ENCODE data around the gene OSCAR. TPM values are rescaled to one million over a fixed set of nuclear protein-coding genes. Genes with fewer than 3 reads are reported as not detected.
A peak's percentile ranks its signal among the peaks of the same experiment; 100 is the strongest.

Gene OSCAR
- under 1 TPM in 1 of 6 donors, not detected in 5; 0.73 TPM for polyA plus RNA-seq (ENCODE audit: low read depth in 6 of 6)

DNA sequence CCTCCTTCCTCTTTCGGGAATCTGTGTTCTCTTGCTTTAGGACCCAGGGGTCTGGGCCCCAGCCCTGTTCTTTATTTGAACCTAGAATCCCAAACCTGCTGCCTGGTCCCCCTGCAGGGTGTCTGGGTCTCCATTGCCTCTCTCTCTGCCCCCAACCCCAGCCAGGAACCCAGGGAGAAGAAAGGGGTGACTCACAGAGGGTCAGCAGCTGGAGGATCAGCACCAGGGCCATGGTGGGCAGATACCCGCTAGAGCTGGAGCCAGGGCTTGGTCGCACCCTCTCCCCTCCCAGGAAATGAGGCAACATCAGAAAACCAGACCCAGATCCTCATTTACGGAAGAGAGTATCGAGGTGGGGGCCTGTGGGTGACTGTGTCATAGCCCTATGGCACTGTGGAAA lies at the start of gene OSCAR:
Gene OSCAR (minus strand): TSS at position 243 of the 400 bp plus-strand sequence. CDS start 11 bp downstream, at position 232.
- Mint-ChIP-seq H3K9me3 (no peaks in the 10 kb centered on the region), H3K27ac (peak within 1 kb of the TSS in 3 of 6 donors; percentile 64 to 78 (median 71)), H3K4me1 (peaks cover 28 to 43% (median 31%) of the 10 kb centered on the region in 3 donors), H3K4me3 (peak within 1 kb of the TSS in 7 of 8 donors; percentile 50 to 98 (median 63)), H3K27me3 (peaks cover 5 to 14% (median 13%) of the 10 kb centered on the region in 3 donors), H3K36me3 (peaks cover 0 to 11% of the 10 kb centered on the region in 2 donors)
- no peak for ATAC-seq (ENCODE audit: low read depth in 2 of 2)
- no peak for DNase-seq

GRCh38 chr19:54149021-54149812 lies 48.6 kb upstream of the OSCAR start:
- Mint-ChIP-seq H3K4me3 (no peak overlapping the region), H3K27ac (peak overlapping the region in 2 of 6 donors; percentile 78 to 87), H3K36me3 (peaks cover 6 to 48% of the 10 kb centered on the region in 2 donors), H3K4me1 (peaks cover 2 to 20% (median 19%) of the 10 kb centered on the region in 3 donors), H3K27me3 (no peaks in the 10 kb centered on the region), H3K9me3 (no peaks in the 10 kb centered on the region)
- no peak for DNase-seq
- ATAC-seq (ENCODE audit: low read depth in 2 of 2): no peak

GRCh38 chr19:54148158-54148557 lies 47.6 kb upstream of the OSCAR start:
- DNase-seq (no peak), ATAC-seq (ENCODE audit: low read depth in 2 of 2) (no peak)
- H3K4me1 Mint-ChIP-seq: peaks cover 2 to 26% (median 18%) of the 10 kb centered on the region in 3 donors
- no peaks in the 10 kb centered on the region for H3K9me3 Mint-ChIP-seq
- H3K36me3 Mint-ChIP-seq: peaks cover 6 to 51% of the 10 kb centered on the region in 2 donors
- no peak overlapping the region for H3K4me3 Mint-ChIP-seq
- no peaks in the 10 kb centered on the region for H3K27me3 Mint-ChIP-seq
- no peak overlapping the region for H3K27ac Mint-ChIP-seq

DNA sequence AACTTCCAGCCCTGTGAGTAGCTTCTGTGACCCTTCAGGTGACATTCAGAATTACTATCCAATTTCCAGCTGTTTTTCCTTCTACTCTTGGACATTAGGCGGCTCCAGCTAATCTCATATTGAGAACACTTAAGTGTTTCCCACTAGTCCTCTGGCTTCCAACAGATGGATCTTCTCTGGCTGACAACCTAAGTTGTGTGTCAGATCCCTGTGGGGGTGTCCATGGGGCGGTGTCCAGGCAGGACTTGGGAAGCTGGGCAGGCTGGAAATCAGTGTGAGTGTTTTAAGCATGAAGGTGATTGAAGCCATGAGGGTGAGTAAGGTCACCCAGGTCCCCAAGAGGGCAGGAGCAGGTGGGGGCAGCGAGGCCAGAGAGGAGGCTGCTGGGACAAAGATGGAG lies 47.1 kb upstream of the OSCAR start:
- Mint-ChIP-seq H3K4me1 (peaks cover 2 to 29% (median 18%) of the 10 kb centered on the region in 3 donors), H3K27me3 (no peaks in the 10 kb centered on the region), H3K36me3 (peaks cover 6 to 51% of the 10 kb centered on the region in 2 donors), H3K9me3 (no peaks in the 10 kb centered on the region), H3K4me3 (no peak overlapping the region), H3K27ac (no peak overlapping the region)
- ATAC-seq (ENCODE audit: low read depth in 2 of 2) (no peak), DNase-seq (no peak)

DNA sequence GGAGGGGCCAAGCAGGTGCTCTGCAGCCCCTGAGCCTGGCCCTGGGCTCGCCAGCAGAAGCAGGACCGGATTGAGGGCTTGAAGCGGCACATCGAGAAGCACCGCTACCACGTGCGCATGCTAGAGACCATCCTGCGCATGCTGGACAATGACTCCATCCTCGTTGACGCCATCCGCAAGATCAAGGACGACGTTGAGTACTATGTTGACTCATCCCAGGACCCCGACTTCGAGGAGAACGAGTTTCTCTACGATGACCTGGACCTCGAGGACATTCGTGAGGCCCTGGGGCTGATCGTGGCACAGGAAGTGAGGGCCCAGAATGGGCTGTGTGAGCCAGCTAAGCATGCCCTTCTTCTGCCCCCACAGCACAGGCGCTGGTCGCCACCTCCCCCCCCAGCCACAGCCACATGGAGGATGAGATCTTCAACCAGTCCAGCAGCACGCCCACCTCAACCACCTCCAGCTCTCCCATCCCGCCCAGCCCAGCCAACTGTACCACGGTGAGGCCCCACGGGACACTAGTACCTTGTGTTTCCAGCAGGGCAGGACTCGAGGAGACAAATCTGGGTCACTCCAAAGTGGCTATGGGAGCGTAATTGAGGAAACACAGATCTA lies 45.0 kb upstream of the OSCAR start:
- Mint-ChIP-seq H3K27me3 (no peaks in the 10 kb centered on the region), H3K4me3 (no peak overlapping the region), H3K27ac (peak overlapping the region in 1 of 6 donors; percentile 86), H3K4me1 (peaks cover 10 to 43% (median 29%) of the 10 kb centered on the region in 3 donors), H3K9me3 (no peaks in the 10 kb centered on the region), H3K36me3 (peaks cover 6 to 51% of the 10 kb centered on the region in 2 donors)
- ATAC-seq (ENCODE audit: low read depth in 2 of 2) (no peak), DNase-seq (no peak)

GRCh38 chr19:54142166-54142780 lies 41.7 kb upstream of the OSCAR start:
- peak overlapping the region in 4 of 6 donors; percentile 6 to 57 (median 20) for H3K27ac Mint-ChIP-seq
- DNase-seq (no peak), ATAC-seq (ENCODE audit: low read depth in 2 of 2) (no peak)
- H3K4me1 Mint-ChIP-seq: peaks cover 30 to 53% (median 43%) of the 10 kb centered on the region in 3 donors
- H3K4me3 Mint-ChIP-seq: peak overlapping the region in 3 of 8 donors; percentile 62 to 88 (median 84)
- no peaks in the 10 kb centered on the region for H3K27me3 Mint-ChIP-seq
- H3K36me3 Mint-ChIP-seq: peaks cover 6 to 42% of the 10 kb centered on the region in 2 donors
- H3K9me3 Mint-ChIP-seq: no peaks in the 10 kb centered on the region

- Mint-ChIP-seq H3K36me3 (peaks cover 6 to 33% of the 10 kb centered on the region in 2 donors), H3K27me3 (no peaks in the 10 kb centered on the region), H3K4me1 (peaks cover 35 to 58% (median 49%) of the 10 kb centered on the region in 3 donors), H3K27ac (peak overlapping the region in 1 of 6 donors; percentile 6), H3K9me3 (no peaks in the 10 kb centered on the region), H3K4me3 (peak overlapping the region in 2 of 8 donors; percentile 84 to 88)
- ATAC-seq (ENCODE audit: low read depth in 2 of 2): no peak
- DNase-seq: no peak
Observed at GRCh38 chr19:54141356-54141755, 40.8 kb upstream of the OSCAR start.

- DNase-seq: no peak
Observed at GRCh38 chr19:54138489-54139256, 38.1 kb upstream of the OSCAR start.

GRCh38 chr19:54137699-54138488 lies 37.3 kb upstream of the OSCAR start, which contains the start of gene CNOT3:
TSS of gene CNOT3 (plus strand) at chr19:54137762. CDS start at chr19:54142979, 5,217 bp downstream.
- H3K36me3 Mint-ChIP-seq: peaks cover 0 to 8% of the 10 kb centered on the region in 2 donors
- H3K4me1 Mint-ChIP-seq: peaks cover 46 to 51% (median 49%) of the 10 kb centered on the region in 3 donors
- H3K4me3 Mint-ChIP-seq: peak within 1 kb of the TSS; percentile 83 to 96 (median 90)
- peak; percentile 20 for DNase-seq
- H3K27me3 Mint-ChIP-seq: no peaks in the 10 kb centered on the region
- H3K9me3 Mint-ChIP-seq: no peaks in the 10 kb centered on the region
- H3K27ac Mint-ChIP-seq: peak within 1 kb of the TSS; percentile 80 to 99 (median 95)
- ATAC-seq (ENCODE audit: low read depth in 2 of 2): no peak

More at GRCh38 chr19:54138489-54139256, 38.1 kb upstream of the OSCAR start:
- ATAC-seq (ENCODE audit: low read depth in 2 of 2): no peak
- Mint-ChIP-seq H3K9me3 (no peaks in the 10 kb centered on the region), H3K4me3 (peak overlapping the region; percentile 83 to 95 (median 89)), H3K27ac (peak overlapping the region; percentile 70 to 99 (median 94)), H3K4me1 (peaks cover 46 to 56% (median 51%) of the 10 kb centered on the region in 3 donors), H3K36me3 (peaks cover 0 to 16% of the 10 kb centered on the region in 2 donors), H3K27me3 (no peaks in the 10 kb centered on the region)

DNA sequence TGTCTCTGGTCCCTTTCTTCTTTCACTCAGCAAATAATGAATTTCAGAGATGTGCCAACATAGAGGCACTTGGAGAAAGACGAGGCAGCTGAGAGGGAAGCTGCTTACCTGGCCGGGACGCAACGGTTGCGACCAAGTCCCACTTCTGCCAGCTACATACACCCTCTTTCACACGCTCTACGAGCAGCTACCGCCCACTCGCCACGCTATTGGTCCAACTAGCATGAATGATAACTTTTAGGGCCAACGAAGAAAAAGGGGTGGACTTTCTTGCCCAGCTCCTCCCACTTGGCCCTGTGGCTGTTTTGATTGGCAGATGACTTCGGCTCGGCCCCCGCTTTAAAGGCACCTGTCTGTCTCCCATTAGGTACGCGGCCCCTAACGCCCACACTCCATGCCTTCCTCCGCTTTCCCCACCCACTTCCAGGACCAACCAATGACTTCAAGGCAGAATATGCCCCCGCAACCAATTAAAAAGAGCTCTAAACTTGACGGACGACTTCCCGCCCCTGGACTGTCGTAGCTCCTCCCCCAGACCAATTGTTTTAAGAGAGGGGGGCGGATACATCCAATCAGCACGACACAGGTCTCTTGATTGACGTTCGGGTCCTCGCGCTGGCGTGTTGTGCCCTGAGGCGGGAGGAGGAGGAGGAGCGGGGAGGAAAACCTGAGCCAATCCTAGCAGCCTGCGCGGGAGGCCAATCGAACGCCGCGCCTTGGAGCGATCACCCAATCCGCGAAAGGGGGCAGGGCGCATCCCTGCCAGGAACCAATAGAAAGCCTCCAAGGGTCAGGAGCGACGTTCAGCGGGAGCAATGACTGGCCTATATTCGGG lies 36.5 kb upstream of the OSCAR start:
- peaks cover 42 to 50% (median 45%) of the 10 kb centered on the region in 3 donors for H3K4me1 Mint-ChIP-seq
- ATAC-seq (ENCODE audit: low read depth in 2 of 2): peak; percentile 75 to 76
- H3K4me3 Mint-ChIP-seq: peak overlapping the region; percentile 83 to 96 (median 90)

DNA sequence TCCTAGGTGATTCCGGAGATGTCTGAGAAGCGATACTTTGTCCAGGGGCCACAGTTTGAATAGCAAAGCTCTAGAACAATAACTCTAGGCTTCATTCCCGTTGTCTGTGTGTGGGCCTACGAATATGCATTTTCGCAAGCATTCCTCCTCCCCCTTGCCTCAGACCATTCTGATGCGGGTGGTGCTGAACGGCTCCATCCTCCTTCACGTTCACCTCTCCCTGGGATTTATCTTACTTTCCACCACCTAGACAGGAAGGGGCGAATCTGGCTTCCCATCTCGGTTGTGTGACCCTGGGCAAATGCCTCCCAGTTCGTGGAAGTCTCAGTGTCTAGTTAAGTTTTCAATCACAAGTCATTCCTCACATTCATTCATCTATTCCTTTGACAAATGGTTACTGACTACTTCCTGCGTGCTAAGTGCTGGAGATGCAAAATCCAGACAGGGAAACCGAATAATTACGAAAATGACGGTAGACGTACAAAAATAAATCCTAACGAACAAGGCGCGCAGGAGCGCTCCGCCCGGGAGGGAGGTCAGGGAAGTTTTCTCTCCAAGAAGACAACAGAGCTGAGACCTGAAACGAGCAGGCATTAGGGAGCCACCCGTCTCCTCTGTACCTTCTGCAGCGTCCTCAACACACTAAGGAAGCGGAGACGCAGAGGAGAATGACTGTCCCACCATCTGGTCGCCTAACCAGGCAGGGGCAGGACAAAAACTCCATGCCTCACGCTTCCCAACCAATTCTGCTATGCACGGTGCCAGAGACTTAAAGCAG lies 35.7 kb upstream of the OSCAR start:
- H3K27me3 Mint-ChIP-seq: no peaks in the 10 kb centered on the region
- H3K4me1 Mint-ChIP-seq: peaks cover 37 to 45% (median 41%) of the 10 kb centered on the region in 3 donors
- H3K9me3 Mint-ChIP-seq: no peaks in the 10 kb centered on the region
- peaks cover 0 to 8% of the 10 kb centered on the region in 2 donors for H3K36me3 Mint-ChIP-seq
- ATAC-seq (ENCODE audit: low read depth in 2 of 2) (no peak), DNase-seq (no peak)
- H3K4me3 Mint-ChIP-seq: peak overlapping the region; percentile 83 to 96 (median 90)
- peak overlapping the region in 5 of 6 donors; percentile 79 to 96 (median 91) for H3K27ac Mint-ChIP-seq

More for the DNA sequence above, 36.5 kb upstream of the OSCAR start:
- no peaks in the 10 kb centered on the region for H3K9me3 Mint-ChIP-seq
- peaks cover 0 to 8% of the 10 kb centered on the region in 2 donors for H3K36me3 Mint-ChIP-seq
- H3K27me3 Mint-ChIP-seq: no peaks in the 10 kb centered on the region
- peak; percentile 100 for DNase-seq
- H3K27ac Mint-ChIP-seq: peak overlapping the region; percentile 80 to 96 (median 90)

Data from naive B cell (primary cell).